HG03196 (cell line): Measurements from ENCODE around the gene MAN1C1.

Experiments
- ATAC-seq: cut with Tn5 transposase; IDR thresholded peaks from one replicate; pipeline ENCODE4 v1.9.1; 2021; ENCODE audit not compliant: unreplicated experiment

MAN1C1 gene

DNA sequence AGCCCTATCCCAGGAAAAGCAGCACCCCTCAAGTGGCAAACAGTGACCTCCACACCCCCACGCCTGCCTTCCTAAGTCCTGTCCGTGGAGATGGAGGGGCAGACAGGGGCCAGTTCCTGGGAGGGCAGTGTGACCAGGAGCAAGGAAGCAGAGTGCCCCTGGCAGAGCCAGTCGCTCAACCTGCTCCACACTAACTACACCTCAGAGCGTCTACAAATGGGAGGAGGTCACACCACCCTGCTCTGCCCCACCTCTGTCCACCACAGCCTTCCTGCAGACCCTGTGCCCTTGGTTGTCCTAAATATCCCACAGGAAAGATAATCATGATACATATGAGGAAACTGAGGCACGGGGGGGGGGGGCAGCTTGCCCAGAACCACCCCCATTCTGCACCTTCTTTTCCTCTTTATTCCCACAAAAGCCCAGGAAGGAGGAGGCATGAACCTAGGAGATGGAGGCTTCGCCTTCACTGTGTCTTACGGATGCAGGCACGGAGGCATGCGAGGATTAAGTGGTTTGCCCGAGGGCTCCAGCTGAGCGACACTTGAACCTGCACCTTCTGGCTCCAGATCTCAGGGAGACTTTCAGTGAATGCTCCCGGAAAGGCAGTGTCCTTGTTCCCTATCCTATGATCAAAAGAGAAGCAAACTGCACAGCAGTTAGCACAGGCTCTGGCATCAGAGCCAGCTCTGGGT is 140.7 kb downstream of the MAN1C1 start:
- ATAC-seq = no peak

DNA sequence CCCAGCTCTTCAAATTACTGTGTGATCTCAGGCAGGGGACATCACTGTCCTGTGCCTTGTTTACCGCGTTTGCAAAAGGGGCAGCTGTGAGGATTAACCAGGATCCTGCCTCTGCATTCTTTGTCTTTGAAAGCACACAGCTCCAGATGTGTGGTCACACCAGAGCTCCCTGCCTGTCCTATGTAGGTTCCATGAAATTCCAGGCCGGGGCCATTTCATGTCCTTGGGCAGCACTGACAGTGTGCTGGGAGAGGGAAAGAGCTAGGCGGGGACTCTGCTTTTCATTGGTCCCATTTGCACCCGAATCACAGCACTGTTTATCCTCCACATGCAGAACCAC is 141.2 kb downstream of the MAN1C1 start:
- no peak for ATAC-seq

DNA sequence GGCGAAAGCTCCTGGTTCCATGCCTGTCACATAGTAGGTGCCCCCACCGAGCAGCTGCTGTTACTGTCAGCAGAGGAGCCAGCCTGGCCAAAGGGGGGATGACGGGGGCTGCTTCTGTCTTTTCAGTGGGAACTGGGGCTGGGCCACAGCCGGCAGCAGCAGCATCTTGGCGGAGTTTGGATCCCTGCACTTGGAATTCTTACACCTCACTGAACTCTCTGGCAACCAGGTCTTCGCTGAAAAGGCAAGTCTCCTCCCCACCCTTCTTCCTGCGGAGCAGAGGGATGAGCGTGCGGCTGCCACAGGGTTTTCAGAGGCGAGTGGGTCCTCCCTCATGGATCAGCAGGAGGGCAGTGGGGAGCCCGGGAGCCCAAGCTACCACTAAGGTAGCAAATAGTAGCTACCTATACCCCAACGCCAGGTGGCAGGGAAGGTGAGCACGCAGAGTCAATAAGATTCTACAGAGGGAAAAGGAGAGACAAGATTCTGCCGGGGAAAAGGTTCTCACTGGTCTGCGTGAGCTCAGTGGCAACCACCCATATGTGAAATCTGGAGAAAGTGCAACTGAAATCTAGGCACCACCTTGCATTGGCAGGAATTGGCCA is 142.0 kb downstream of the MAN1C1 start:
- ATAC-seq = no peak

DNA sequence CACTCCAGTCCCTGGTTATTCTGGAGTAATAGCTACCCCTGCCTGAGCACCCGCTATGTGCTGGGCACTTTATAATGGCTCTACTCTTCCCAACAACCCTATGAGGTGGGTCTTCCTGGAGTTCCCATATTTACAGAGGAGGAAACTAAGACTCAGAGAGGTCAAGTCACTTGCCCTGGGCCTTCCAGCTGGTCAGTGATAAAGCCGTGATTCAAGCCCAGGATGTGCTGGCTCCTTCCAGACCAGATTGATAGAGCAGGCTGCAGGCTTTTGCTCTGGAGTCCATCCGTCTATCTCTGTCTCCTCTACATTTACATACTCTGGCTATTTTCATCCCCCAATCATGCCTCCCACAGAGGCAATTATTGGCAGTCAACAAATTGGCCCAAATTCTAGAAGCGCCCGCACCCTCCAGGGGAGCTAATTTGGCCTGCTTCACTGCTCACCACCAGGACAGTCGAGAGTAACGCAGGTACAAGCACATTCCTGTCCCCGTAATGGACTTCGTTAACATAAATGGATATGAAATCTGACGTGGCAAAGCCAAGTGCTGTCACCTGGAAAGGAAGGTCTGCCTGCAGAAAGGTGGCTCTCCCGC is 143.6 kb downstream of the MAN1C1 start:
- ATAC-seq = no peak

DNA sequence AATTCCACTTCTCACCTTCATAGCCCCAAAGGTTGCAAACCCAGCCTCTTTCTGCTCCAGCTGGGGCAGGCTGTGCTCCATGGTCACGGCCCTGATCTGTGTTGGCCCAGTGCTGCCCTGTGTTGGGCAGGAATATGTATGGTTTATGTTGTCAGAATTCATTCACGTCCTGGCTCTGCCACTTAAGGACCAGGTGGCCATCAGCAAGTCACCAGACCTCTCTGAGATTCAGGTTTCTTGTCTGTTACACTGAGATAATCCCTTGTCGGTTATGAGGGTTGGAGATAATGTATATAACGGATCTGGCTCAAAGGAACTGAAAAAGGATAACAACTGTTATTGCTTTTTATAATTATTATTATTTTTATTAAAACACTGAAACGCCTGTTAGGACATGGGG is 144.3 kb downstream of the MAN1C1 start:
- no peak for ATAC-seq

DNA sequence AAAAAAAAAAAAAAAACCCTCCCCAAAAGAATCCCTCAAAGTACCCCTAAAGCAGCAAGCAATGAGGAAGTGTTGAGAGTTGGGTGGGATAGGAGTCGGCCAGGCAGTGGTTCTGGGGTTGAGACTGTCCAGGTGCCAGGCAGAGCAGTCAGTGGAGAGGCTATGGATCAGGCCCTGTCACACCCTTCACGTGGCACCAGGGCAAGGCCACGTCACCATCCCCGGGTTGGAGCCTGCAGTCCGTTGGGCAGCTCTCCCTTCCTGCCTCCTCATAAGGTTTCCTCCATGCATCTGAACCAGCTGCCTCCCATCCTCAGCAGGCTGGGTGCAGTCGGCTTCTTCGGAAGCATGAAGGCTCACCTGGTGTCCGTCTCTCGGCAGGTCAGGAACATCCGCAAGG is 146.9 kb downstream of the MAN1C1 start:
- ATAC-seq = no peak

DNA sequence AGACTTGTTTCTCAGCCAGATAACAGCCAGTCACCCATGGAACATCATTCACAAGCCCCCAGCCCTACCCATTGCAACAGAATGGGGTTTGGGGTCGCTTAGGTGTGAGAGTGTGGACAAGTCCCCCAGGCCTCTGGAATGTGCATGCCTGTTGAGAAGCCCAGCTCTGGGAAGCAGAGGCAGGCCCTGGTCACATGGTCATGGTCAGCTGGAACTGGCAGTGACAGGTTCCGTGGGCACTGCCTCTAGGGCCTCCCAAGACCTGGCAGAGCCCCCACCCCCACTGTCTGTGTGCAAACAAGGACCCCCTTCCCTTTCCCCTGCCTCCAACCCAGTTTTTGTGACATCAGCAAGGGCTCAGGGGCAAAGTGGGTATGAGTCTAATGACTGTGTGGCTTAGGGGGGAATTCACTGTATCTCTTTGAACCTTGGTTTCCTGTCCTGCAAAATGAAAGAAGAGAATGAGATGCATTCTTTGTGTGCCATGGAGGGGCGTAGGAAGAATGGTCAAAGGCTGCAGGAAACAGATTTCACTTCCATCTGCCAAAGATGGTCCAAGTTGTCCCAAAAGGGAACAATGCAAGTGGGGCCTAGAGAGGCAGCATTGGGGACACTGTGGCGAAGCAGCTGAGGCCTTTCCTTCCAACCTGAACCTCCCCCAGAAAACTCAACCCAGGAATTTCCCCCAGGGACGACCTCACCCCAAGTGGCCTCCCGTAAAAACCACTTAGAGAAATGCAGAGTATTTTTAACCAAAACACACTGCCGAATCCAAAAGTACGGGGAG is 148.7 kb downstream of the MAN1C1 start:
- ATAC-seq = no peak

DNA sequence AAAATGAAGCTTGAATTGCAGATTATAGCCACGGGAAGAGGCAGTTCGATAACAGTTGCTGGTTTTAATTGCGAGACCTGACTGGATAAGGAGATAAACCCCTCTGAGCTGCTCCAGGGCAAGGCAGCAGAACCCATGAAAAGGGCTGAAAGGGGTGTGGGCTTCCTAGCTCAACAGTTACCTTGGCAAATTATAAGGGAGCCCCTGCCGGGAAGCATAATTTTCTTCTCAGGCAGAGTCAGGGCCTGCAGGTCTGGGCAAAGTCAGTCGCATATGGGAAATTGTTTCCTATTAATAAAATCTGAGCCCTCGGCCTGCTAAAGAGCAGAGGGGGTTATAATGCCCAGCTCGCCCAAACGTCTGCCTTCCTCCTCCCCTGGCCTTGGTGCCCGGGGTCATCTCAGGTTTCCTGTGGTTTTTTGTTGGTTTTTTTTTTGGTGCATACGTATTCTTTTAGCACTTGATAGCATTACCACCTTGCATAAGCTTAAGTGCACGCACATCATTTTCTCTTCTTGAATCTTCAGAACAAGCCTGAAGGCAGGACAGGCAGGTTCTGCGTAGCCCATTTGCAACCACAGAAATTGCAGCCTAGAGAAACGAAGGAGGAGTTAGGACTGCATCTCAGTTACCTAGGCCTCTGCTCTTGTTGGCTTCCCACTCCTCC is 149.5 kb downstream of the MAN1C1 start:
- no peak for ATAC-seq

DNA sequence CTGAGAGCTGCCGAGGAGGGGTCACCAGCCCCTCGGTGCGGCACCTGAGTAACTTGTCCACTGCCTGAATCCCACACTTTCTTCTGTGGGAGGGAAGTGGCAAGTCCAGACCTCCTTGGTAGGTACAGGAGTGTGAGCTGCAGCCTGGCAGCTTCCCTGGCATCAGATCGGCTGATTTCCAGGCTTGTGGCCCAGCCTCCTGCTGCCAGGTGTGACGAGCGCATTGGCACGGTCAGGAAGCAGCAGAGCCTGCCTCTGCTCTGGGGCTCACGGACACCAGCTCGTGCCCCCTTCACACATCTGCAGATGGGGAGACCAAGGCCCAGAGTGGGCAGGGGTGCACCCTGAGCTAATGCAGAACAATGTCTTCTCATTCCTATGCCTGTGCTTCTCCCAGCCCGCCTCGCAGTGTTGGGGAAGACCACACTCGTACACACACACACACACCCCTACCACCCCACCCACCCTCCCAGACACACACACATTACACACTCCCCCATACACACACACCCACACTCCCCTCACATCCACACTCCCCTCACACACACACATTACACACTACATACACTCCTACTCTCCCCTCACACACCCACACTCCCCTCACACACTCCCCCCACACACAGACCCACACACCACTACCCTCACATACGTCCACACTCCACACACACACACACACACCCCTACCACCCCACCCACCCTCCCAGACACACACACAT is 150.3 kb downstream of the MAN1C1 start:
- ATAC-seq = no peak

DNA sequence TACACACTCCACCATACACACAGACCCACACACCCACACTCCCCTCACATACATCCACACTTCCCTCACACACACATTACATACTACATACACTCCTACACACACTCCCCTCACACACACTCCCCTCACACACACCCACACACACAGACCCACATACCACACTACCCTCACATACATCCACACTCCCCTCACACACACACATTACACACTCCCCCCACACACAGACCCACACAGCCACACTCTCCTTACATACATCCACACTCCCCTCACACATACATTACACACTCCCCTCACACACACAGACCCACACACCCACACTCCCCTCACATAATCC is 150.8 kb downstream of the MAN1C1 start:
- ATAC-seq = no peak

DNA sequence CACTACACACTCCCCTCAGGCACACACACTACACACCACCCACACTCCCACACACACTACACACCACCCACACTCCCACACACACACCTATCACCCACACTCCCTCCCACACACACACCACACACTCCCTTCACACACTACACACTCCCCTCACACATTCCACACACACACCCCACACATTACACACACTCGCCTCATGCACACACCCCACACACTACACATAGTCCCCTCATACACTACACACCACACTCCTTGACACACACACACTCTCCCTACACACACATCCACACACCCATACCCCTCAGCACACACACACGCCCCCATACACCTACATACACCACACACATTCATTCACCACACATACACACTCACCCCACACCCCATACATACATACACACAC is 152.4 kb downstream of the MAN1C1 start:
- no peak for ATAC-seq

DNA sequence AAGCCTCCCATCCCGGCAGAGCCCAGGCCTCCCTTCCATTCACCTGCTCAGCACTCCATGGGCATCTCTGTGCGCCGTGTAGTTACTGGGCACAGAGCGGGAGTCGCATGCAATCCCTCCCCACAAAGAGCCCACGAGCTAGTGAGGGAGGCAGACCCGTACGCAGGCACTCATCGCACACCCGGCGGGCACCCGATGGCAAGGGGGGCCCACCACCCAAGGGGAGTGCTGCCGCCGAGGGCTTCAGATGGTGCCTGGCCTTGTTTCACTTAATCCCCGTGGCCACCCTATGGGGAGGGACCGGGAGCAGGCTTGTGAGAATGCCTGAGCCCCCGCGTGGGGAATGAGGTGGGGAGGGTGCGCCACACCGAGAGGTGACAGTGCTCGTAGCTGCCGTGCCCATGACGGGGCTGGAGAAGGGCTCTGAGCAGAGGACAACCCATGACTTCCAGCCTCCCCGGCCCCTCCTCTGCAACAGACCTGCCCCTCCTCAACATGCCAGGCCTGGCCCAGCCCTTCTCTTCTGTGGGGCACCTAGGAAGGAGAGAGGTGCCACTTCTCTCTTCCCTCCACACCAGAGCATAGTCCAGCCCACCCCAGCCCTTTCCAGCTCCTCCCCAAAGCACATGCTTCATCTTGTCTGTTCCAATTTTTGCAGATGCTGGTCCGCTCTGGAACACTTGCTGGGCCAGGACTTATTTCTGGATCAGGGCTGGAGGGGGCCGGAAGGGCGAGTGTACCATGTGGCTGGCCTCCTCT is 153.2 kb downstream of the MAN1C1 start:
- no peak for ATAC-seq

DNA sequence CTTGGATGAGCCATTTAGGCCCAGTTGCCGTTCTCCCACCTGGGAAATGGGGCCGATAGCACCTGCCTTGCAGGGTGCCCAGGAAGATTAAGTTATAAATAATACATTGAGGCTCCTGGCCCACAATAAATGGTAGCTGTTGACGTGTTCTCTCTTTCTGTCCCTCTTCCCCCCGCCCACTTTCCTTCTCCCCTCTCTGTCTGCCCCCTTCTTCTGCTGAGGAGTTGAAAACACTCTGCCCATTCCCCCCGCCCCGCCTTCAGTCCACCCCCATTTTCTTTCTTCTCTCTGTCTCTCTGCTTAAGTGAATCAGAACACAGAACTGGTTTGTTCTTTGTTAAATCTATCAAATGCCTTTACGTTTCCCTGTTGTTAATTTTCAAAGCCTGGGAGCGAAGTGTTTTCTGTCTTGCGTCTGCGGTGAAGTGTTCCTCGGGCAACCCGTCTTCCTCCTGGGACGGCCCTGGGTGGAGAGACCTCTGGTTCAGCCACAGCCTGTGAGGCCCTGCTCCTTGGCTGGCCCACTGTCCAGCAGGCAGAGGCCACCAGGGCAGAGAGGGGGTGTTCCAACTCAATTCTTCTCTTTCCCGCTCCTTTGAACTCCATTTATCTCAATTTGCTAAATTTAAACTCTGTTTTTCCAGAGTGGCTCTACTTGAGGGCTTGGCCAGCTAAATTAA is 154.1 kb downstream of the MAN1C1 start:
- no peak for ATAC-seq

DNA sequence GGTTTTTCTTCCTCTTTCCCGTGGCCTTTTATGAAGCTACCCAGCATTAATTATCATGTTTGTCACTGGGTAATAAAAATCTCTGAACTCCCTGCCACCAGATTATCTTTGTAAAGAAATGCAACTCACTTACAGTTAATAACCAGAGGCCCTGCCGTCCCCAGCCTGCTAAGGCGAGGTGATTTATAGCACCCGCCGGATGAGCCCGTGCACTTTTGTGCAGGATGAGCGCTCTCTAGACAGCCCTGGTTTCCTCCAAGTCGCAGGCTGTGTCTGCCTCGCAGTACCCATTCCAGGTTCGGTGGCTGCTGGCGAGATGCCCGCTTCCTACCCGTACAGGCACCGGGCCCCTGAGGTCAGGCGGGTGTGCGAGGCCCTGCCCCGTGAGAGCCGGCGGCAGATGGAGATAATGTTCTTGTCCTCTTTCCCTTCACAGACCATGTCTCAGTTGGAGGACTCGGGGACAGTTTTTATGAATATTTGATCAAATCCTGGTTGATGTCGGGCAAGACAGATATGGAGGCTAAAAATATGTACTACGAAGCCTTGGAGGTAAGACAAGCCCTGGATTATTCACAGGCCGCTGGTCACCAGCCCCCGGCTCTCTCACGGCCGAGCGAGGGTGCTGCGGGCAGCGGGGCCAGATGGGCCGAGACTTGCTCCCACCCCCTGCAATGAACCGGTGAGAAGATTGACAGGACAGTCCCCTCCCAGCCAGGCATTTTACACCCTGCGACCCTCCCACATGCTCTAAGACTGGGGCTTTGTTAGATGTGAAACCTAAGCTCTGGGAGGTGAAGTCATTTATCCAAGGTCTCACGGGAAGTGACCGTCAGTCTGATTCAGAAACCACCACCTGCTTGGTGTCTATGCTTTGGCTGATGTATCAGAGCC is 154.9 kb downstream of the MAN1C1 start:
- no peak for ATAC-seq

DNA sequence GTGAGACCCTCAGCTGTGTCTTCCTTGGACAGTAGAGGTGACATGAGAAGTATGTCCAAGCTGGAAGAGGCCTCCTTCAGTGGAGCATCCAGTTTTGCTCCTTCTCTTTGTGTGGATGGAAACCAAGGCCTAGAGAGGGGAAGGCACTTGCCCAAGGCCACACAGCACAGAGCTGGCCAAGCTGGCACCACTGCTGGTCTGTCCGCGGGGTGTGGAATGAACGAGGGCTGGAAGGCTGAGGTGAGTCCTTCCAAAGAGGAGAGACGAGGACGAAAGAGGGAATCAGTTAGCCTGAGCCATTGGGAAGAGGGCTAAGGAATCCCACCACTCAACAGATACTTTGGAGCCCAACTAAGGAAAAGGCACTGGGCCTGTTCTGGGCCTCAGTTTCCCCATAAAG is 155.6 kb downstream of the MAN1C1 start:
- no peak for ATAC-seq

DNA sequence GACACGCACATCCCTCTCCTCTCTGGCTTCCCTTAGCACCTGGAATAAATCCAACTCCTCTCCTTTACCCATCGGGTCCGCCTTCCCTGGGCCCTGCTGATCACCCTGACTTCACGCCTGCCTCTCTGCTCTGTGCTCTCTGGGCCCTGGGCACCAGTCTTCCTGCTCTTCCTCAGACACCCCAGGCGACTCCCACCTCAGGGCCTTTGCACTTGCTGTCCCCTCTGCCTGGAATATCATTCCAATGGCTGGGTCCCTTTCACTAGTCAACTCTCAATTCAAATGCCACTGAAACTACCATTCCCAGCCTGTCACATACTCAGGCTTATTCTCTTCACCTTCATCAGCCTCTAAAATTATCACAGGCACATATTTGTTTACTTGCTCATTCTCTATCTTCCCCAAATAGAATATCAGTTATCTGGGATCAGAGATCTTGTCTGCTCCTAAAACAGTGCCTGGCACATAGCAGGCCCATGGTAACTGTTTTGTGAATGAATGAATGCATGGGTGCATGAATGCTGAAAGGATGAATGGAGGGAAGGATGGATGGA is 156.2 kb downstream of the MAN1C1 start:
- ATAC-seq = no peak

DNA sequence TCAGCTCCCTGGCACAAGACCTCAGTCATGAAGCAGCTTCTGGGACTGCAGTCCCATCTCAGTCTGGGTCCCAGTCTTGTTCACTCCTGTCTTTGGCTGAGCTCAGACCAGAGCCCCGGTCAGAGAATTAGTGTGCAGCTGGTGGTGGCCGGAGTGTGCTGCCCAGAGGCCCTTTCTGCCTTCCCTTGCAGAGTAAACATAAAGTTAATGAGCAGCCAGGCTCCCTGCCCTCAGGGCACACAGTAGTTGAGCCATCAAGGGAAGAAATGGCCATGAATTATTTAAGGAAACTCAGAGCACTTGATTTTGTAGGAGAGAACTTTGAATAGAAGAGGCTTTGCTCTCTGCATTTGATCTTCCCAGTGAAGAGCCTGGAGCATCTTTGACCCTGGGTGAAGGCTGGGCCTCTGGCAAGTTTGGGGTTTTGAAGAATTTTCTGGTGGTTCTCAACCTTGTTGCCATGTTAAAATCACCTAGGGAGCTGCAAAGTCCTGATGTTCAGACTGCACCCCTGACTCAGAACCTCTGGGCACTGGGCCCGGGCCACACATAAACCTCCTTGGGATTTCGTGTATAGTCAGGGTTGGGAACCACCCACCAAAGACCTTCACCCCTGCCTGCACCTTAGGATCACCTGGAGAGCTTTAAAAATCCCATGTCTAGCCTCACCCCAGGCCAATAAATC is 157.0 kb downstream of the MAN1C1 start:
- ATAC-seq = no peak
